ENCODE results near the gene HHATL. TPM values are rescaled to one million over a fixed set of nuclear protein-coding genes. Genes with fewer than 3 reads are reported as not detected.
"Not testable (repeated sequence)": the region's sequence is repeated elsewhere in the genome, so short reads cannot be mapped to it uniquely, and the experiment has no call there.

The HHATL gene
- total RNA-seq, 1 donor from 2014 or later, result not detected

GRCh38 chr3:42735019-42735418 lies 32.4 kb upstream of the HHATL start:
- no peak for DNase-seq (ENCODE audit: low spot score in 2 of 2)
- no peak for FAIRE-seq

- no peak for DNase-seq (ENCODE audit: low spot score in 2 of 2)
- FAIRE-seq, result no peak
Observed at GRCh38 chr3:42734263-42734860, 31.8 kb upstream of the HHATL start.

- DNase-seq (ENCODE audit: low spot score in 2 of 2), result peak; percentile 14 to 43
- peak; percentile 80 for FAIRE-seq
Observed at GRCh38 chr3:42733501-42734262, 31.1 kb upstream of the HHATL start.

- no peak for FAIRE-seq
- DNase-seq (ENCODE audit: low spot score in 2 of 2), result no peak
Observed at GRCh38 chr3:42732829-42733459, 30.3 kb upstream of the HHATL start.

GRCh38 chr3:42732196-42732828 lies 29.7 kb upstream of the HHATL start:
- DNase-seq (ENCODE audit: low spot score in 2 of 2) (peak; percentile 29 to 51), FAIRE-seq (peak; percentile 44)

- FAIRE-seq (no peak), DNase-seq (ENCODE audit: low spot score in 2 of 2) (no peak)
Observed at GRCh38 chr3:42731476-42732195, 29.0 kb upstream of the HHATL start.

- DNase-seq (ENCODE audit: low spot score in 2 of 2) (no peak), FAIRE-seq (no peak)
Observed at GRCh38 chr3:42730706-42731420, 28.3 kb upstream of the HHATL start.

- no peak for FAIRE-seq
Observed at GRCh38 chr3:42730294-42730693, 27.7 kb upstream of the HHATL start.

GRCh38 chr3:42729404-42730145 lies 27.0 kb upstream of the HHATL start:
- DNase-seq (ENCODE audit: low spot score in 2 of 2) (no peak), FAIRE-seq (no peak)

More at GRCh38 chr3:42730294-42730693, 27.7 kb upstream of the HHATL start:
- no peak for DNase-seq (ENCODE audit: low spot score in 2 of 2)

- DNase-seq (ENCODE audit: low spot score in 2 of 2) (no peak), FAIRE-seq (no peak)
Observed at GRCh38 chr3:42728668-42729364, 26.2 kb upstream of the HHATL start.

- FAIRE-seq, result no peak
- no peak for DNase-seq (ENCODE audit: low spot score in 2 of 2)
Observed at GRCh38 chr3:42728056-42728455, 25.5 kb upstream of the HHATL start.

- FAIRE-seq (no peak), DNase-seq (ENCODE audit: low spot score in 2 of 2) (no peak)
Observed at GRCh38 chr3:42725454-42725853, 22.9 kb upstream of the HHATL start.

GRCh38 chr3:42723219-42723618 lies 20.6 kb upstream of the HHATL start:
- DNase-seq (ENCODE audit: low spot score in 2 of 2), result no peak
- FAIRE-seq, result no peak

- FAIRE-seq; DNase-seq (ENCODE audit: low spot score in 2 of 2): not testable (repeated sequence)
Observed at GRCh38 chr3:42722442-42722841, 19.8 kb upstream of the HHATL start.

- FAIRE-seq, result peak; percentile 10
- DNase-seq (ENCODE audit: low spot score in 2 of 2), result no peak
Observed at GRCh38 chr3:42721690-42722089, 19.1 kb upstream of the HHATL start.

GRCh38 chr3:42720126-42720525 lies 17.5 kb upstream of the HHATL start:
- DNase-seq (ENCODE audit: low spot score in 2 of 2), result no peak
- FAIRE-seq, result no peak

- FAIRE-seq, result no peak
- DNase-seq (ENCODE audit: low spot score in 2 of 2), result no peak
Observed at GRCh38 chr3:42719002-42719401, 16.4 kb upstream of the HHATL start.

- DNase-seq (ENCODE audit: low spot score in 2 of 2), result no peak
- FAIRE-seq, result no peak
Observed at GRCh38 chr3:42718338-42718737, 15.7 kb upstream of the HHATL start.

GRCh38 chr3:42717306-42717705 lies 14.7 kb upstream of the HHATL start:
- DNase-seq (ENCODE audit: low spot score in 2 of 2) (no peak), FAIRE-seq (no peak)

All from frontal cortex (tissue), 4 donors.